Measurements from ENCODE around the gene PTGFRN.

The PTGFRN gene

DNA sequence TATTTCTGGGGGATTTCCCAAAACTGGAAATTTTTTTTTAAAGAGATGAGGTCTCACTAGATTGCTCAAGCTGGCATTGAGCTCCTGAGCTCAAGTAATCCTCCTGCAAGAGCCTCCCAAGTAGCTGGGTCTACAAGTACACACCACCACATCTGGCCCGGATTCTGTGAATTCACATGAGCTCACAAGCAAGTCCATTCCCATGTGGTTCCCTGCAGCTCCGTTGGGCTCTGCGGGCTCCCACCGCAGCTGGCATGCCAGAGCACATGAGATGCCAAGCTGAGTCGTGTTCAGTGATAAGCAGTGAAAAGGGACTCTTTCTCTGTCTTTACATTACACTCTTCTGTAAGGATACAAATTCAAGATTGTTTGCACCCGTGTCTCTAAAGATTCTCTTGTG, 128.5 kb downstream of the PTGFRN start:
- FAIRE-seq: no peak

All from TTC549 (cell line).